Choroid plexus epithelial cell (primary cell): ENCODE measurements around the gene MAP3K5.

Experiments
- DNase-seq: peaks from one replicate; pipeline ENCODE4 v3.0.0-alpha.2; 2010; ENCODE audit warnings: low read depth
- H3K4me3 ChIP-seq: 2 replicates; pipeline ENCODE4 v1.5.1; 2011; ENCODE audit warnings: low read depth, mild to moderate bottlenecking, control low read depth, low read length, moderate library complexity
- TF ChIP-seq, protein P1 (sequence below): conservative IDR thresholded peaks from 2 replicates; pipeline ENCODE4 v1.5.1; 2011; ENCODE audit warnings: low read depth, mild to moderate bottlenecking, control low read depth, inconsistent platforms, low read length, moderate library complexity

The MAP3K5 gene

GRCh38 chr6:136757150-136757549, 35.1 kb downstream of the MAP3K5 start:
- TF ChIP-seq, protein P1, sequence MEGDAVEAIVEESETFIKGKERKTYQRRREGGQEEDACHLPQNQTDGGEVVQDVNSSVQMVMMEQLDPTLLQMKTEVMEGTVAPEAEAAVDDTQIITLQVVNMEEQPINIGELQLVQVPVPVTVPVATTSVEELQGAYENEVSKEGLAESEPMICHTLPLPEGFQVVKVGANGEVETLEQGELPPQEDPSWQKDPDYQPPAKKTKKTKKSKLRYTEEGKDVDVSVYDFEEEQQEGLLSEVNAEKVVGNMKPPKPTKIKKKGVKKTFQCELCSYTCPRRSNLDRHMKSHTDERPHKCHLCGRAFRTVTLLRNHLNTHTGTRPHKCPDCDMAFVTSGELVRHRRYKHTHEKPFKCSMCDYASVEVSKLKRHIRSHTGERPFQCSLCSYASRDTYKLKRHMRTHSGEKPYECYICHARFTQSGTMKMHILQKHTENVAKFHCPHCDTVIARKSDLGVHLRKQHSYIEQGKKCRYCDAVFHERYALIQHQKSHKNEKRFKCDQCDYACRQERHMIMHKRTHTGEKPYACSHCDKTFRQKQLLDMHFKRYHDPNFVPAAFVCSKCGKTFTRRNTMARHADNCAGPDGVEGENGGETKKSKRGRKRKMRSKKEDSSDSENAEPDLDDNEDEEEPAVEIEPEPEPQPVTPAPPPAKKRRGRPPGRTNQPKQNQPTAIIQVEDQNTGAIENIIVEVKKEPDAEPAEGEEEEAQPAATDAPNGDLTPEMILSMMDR: no peak
- peak; percentile 70 for DNase-seq

GRCh38 chr6:136754820-136755219, 37.5 kb downstream of the MAP3K5 start:
- H3K4me3 ChIP-seq: no peak overlapping the region
- TF ChIP-seq, protein P1: no peak
- DNase-seq: no peak

More at GRCh38 chr6:136757150-136757549, 35.1 kb downstream of the MAP3K5 start:
- H3K4me3 ChIP-seq: no peak overlapping the region

GRCh38 chr6:136753624-136754023, 38.7 kb downstream of the MAP3K5 start:
- no peak for DNase-seq
- H3K4me3 ChIP-seq: no peak overlapping the region
- TF ChIP-seq, protein P1: no peak

DNA sequence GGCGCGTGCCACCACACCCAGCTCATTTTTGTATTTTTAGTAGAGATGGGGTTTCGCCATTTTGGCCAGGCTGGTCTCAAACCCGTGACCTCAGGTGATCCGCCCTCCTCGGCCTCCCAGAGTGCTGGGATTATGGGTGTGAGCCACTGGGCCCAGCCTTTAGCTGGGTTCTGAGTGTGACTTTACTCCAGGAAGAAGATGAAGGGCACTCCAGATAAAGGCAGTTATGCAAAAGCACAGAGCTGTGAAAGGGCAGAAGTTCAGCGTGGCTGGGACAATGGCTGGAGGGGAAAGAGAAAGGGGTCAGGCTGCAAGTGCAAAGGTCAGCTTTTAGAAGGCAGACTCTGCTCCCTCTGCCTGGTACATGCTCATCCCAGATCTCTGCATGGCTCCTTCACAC, 39.7 kb downstream of the MAP3K5 start:
- no peak for DNase-seq
- H3K4me3 ChIP-seq: no peak overlapping the region
- TF ChIP-seq, protein P1: no peak

GRCh38 chr6:136751991-136752390, 40.3 kb downstream of the MAP3K5 start:
- DNase-seq: no peak
- TF ChIP-seq, protein P1: no peak
- H3K4me3 ChIP-seq: no peak overlapping the region

DNA sequence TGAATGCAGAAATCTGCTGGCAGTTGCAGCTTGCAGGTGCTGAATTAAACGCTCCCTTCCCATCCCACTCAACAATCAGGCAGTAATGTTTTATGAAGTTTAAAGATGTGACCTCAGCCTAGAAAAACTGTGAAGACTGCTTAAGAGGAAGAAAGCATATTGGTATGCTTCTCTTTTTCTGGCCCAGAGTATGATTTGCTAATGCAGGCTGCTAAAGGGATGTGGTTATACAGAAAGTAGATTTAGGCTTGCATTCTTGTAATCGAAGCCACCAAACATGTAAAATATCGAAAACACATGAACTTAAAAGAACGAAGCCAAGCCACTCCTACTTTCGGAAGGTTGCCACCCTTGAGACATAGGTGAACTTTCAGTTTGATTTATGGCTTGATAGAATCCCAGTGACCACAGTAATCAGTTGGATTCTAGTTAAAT, 40.7 kb downstream of the MAP3K5 start:
- no peak overlapping the region for H3K4me3 ChIP-seq
- DNase-seq: no peak
- TF ChIP-seq, protein P1: no peak

GRCh38 chr6:136750696-136751521, 41.4 kb downstream of the MAP3K5 start:
- DNase-seq: no peak
- TF ChIP-seq, protein P1: no peak
- H3K4me3 ChIP-seq: no peak overlapping the region
